GM19468 (cell line): ENCODE measurements around the gene STIL.
A peak's percentile ranks its signal among the peaks of the same experiment; 100 is the strongest.
"Not testable (repeated sequence)": the region's sequence is repeated elsewhere in the genome, so short reads cannot be mapped to it uniquely, and the experiment has no call there.

Experiments used
- ATAC-seq: cut with Tn5 transposase; IDR thresholded peaks from one replicate; pipeline ENCODE4 v1.9.1; 2021; ENCODE audit warnings: mild to moderate bottlenecking, moderate library complexity, moderate number of reproducible peaks; ENCODE audit not compliant: unreplicated experiment; ENCODE audit errors: extremely low read depth

The STIL gene

GRCh38 chr1:47324682-47325081 is 10.7 kb upstream of the STIL start:
- ATAC-seq: no peak

- ATAC-seq: no peak
Observed at GRCh38 chr1:47323599-47324031, 9.7 kb upstream of the STIL start.

DNA sequence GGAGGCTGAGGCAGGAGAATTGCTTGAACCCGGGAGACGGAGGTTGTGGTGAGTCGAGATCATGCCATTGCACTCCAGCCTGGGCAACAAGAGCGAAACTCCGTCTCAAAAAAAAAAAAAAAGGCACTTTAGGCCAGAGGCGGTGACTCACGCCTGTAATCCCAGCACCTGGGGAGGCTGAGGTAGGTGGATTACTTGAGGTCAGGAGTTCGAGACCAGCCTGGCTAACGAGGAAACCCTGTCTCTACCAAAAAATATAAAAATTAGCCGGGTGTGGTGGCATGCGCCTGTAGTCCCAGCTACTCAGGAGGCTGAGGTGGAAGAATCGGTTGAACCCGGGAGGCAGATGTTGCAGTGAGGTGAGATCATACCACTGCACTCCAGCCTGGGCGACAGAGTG is 6.0 kb upstream of the STIL start:
- not testable (repeated sequence) for ATAC-seq

- no peak for ATAC-seq
Observed at GRCh38 chr1:47317841-47318240, 3.9 kb upstream of the STIL start.

DNA sequence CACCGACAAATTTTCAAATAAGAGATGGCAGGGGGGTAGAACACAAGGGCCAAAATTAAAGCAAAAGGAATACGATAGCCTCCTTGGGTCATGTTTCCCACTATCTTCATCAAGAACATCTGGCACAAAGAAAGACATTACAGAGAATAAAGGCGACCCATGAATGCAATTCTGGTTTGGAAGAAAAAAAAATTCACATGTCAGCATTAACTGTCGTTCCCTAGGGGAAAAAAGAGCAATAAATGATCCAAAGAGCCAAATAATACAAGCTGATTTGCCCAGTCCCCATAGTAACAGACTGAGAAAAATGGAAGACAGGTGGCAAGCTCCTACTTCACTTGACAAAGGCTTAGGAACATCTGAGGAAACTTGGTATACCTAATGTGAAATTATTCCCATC is 4.5 kb downstream of the STIL start:
- no peak for ATAC-seq

- ATAC-seq: no peak
Observed at GRCh38 chr1:47302472-47302871, 11.5 kb downstream of the STIL start.

- no peak for ATAC-seq
Observed at GRCh38 chr1:47298025-47298699, 15.8 kb downstream of the STIL start.

DNA sequence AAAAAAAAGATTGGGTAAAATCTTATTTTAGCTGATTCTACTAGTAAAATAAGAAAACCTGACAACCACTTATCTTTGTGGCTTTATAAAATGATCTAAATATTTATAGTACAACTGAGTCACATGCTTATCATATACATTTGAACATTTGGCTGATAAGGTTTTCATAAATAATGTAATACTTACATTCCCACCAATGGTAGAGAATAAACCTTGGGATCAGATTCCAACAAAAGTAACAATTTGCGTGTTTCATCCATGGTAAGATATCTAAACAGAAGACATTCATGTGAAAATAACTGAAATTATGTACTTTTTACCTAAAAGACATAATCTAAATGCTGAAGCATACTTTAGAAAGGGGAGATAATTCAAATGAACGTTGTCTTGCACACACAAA is 18.4 kb downstream of the STIL start:
- ATAC-seq: no peak

DNA sequence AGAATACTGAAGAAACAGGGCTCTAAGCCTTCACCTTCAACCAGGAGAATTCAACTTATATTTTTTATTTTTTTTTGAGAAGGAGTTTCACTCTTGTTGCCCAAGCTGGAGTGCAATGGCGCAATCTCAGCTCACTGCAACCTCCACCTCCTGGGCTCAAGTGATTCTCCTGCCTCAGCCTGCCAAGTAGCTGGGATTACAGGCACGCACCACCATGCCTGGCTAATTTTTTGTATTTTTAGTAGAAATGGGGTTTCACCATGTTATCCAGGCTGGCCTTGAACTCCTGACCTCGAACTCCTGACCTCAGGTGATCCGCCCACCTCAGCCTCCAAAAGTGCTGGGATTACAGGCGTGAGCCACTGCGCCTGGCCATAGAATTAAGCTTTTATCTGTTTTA is 19.1 kb downstream of the STIL start:
- not testable (repeated sequence) for ATAC-seq

GRCh38 chr1:47288116-47288515 is 25.8 kb downstream of the STIL start:
- ATAC-seq: not testable (repeated sequence)

DNA sequence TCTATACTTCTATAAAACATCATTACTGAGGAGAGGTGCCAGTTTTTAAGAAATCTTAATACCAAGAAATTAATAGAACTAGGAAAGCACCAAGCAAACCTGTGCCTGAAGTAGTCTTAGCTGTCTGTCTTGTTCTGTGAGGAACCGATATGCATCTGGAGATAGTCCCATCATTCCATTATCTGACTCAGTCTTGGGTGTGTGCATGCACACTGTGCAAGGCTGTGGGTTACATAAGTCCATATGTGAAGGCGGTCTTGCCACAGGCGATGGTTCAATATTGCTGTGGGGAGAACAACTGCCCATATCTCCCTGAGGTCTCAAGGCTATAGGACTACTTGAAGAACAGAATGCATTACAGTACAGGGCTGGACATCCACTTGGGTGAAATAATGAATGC is 33.8 kb downstream of the STIL start:
- ATAC-seq: no peak

- ATAC-seq: no peak
Observed at GRCh38 chr1:47276850-47277249, 37.1 kb downstream of the STIL start.

DNA sequence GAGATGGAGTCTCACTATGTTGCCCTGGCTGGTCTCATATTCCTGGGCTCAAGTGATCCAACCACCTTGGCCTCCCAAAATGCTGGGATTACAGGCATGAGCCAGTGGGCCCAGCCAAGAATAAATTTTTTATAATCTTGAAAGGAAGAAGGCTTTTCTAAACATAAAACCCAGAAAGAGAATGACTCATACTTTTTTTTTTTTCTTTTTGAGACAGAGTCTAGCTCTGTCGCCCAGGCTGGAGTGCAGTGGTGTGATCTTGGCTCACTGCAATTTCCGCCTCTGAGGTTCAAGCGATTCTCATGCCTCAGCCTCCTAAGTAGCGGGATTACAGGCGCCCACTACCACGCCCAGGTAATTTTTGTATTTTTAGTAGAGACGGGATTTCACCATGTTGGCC is 38.1 kb downstream of the STIL start:
- not testable (repeated sequence) for ATAC-seq

DNA sequence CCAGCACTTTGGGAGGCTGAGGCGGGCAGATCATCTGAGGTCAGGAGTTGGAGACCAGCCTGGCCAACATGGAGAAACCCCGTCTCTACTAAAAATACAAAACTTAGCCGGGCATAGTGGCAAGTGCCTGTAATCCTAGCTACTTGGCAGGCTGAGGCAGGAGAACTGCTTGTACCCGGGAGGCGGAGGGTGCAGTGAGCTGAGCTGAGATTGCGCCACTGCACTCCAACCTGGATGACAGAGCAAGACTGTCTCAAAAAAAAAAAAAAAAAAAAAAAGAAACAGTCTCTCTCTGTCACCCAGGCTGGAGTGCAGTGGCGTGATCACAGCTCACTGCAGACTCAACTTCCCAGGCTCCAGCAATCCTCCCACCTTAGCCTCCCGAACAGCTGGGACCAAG is 48.4 kb downstream of the STIL start:
- ATAC-seq: not testable (repeated sequence)

DNA sequence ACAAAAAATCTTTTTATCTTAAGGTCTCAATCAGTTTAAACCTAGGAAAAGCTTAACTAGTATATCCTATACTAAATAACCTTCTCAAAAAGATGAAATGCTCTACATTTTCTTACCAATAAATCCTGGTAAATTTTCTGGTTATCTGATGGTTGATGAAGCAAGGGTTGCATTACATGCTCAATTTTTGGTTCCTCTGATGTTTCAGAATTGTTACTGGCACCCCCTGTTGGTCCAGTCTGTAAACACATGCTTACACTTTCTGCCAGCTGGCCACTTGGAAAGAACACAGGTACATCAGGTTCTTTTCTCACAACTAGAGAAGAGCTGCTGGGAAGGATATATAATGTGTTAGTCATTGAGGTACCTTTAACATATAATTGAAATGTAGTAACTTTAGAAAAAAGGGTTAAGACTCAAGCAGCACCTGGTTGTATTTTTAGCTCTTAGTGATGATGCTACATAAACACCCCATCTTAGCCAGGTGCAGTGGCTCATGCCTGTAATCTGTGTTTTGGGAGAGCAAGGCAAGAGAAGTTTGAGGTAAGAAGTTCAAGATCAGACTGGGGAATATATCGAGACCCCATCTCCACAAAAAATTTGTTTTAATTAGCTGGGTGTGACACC is 51.0 kb downstream of the STIL start:
- peak; percentile 58 for ATAC-seq

- no peak for ATAC-seq
Observed at GRCh38 chr1:47257224-47257623, 56.7 kb downstream of the STIL start.

- ATAC-seq: no peak
Observed at GRCh38 chr1:47252795-47253194, 61.2 kb downstream of the STIL start.

GRCh38 chr1:47252369-47252768 is 61.6 kb downstream of the STIL start:
- ATAC-seq: no peak

GRCh38 chr1:47249755-47250154 is 64.2 kb downstream of the STIL start:
- ATAC-seq: no peak

DNA sequence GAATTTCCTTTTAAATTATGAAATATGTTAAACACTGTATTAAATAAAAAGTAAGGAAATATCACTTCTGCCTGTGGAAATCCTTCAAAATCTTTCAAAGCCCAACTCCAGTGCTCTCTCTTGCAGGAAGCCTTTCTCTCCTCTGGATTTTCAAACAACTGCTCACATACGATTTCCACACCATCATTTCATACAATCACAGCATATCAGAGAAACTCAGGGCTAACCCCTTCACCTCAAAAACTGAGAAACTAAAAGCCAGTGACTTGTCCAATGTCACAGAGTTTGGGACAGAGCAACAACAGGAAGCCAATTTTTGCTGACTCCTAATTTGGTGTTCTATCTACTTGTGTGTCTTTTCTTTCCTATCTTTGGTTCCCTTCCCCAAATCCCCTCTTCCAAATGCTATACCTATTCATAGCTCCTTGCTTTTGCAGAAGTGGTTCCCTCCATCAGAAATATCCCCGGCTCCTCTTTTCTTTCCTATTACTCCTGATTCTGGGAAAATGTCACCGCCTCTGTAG is 69.5 kb downstream of the STIL start:
- no peak for ATAC-seq

DNA sequence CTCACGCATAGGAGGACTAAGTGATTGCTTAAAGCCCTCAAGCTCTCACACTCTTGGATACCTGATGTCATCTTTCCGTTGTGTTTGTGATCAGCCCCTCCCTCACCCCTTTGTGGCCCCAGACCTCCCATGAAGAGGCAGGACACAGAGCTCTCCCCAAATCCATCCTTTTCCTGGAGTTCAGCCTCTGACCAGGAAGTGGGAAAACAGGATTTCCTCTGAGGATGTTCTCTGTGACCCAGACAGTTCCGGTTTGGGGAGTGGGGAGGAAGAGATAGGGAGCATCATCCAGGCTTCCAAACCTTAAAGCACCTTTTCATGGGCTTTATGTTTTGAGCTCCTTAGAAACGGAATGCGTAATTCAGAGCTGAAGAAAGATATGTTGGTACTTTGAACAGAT is 70.0 kb downstream of the STIL start:
- ATAC-seq: no peak
